NCI-H1105 treated with DMSO at 0.1 percent for 48 hours (cell line): ENCODE data around the gene ASB11.

Experiments
- DNase-seq: peaks from one replicate; lab custom pipeline; 2025; lab: John Stamatoyannopoulos, UW

ASB11 gene

GRCh38 chrX:15315509-15315908 lies at the start of gene ASB11:
ASB11 (minus strand) TSS chrX:15315640; CDS start chrX:15315605, 35 bp downstream.
- DNase-seq = no peak

DNA sequence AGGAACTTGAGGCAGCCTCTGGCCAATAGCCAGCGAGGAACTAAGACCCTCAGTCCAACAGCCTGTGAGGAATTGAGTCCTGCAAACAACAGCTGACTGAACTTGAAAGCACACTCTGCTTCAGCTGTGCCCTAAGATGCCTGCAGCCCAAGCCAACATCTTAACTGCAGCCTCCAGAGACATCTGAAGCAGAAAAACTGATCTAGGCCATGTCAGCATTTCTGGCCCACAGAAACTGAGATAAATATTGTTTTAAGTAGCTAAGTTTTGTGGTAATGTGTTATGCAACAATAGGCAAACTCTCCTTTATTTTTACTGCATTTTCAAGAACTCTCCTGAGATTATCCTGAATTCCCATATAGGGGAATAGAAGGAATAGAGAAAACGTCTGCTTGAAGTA lies 44.3 kb upstream of the ASB11 start:
- DNase-seq = no peak

DNA sequence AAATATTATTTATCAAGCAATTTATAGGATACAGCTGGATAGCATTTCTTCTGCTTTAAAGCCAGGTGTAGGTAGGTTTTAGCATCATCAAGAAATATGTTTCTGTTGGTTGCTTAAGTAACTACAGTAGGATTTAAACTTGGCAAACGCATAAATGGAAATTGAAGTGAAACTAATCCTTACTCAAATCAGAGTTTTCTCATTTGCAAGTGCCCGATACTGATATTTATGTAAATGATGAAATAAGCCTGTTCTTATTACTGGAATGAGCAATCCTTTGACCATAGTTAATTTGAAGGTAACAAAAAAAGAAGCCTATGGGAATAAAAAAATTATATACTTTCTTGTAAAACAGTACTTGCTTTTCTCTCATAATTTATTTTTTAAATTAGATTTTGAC lies 43.1 kb upstream of the ASB11 start:
- no peak for DNase-seq

GRCh38 chrX:15356444-15356843 lies 41.0 kb upstream of the ASB11 start:
- no peak for DNase-seq

DNA sequence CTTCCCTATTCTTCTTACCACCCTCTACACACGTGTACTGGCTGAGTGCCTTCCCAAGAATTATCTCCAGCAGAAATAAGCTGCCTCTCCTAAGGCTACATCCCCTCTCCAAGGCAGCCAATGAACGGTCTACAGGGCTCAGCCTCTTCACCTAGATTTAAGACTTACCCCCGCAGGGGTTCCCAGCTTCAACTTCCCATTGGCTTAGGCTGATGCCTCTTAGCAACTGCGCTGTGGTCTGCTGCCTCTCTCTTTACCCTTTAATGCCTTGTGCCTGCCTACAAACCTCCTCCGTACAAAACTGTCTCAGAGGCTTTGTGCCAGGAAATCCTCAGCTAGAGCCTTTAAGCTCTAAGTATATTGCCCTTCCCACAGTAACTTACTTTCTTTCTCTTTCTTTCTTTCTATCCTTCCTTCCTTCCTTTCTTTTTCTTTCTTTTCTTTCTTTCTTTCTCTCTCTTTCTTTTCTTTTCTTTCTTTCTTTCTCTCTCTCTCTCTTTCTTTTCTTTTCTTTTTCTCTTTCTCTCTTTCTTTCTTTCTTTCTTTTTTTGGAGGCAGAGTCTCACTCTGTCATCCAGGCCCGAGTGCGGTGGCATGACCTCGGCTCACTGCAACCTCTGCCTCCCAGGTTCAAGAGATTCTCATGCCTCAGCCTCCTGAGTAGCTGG lies 35.0 kb upstream of the ASB11 start:
- no peak for DNase-seq

DNA sequence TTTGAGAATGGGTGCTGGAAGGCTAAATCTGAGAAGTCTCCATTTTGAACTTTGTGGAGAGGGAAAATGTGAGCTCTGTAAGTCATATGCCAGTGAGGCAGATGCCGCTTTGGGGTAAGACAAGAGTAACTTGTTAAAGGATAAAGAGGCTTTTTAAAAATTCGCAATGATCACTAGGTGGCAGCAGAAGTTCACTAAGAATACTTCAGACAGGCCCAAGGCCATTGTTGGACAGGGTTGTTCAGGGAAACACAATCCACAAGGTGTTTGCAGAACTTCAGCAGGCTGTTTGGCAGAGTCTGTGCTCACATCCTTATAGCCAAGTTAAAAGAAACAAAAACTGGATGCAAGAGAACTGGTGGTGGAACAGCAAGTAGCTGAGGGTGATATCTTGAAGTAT lies 33.6 kb upstream of the ASB11 start:
- DNase-seq = peak; percentile 35

GRCh38 chrX:15345976-15346375 lies 30.5 kb upstream of the ASB11 start:
- no peak for DNase-seq

DNA sequence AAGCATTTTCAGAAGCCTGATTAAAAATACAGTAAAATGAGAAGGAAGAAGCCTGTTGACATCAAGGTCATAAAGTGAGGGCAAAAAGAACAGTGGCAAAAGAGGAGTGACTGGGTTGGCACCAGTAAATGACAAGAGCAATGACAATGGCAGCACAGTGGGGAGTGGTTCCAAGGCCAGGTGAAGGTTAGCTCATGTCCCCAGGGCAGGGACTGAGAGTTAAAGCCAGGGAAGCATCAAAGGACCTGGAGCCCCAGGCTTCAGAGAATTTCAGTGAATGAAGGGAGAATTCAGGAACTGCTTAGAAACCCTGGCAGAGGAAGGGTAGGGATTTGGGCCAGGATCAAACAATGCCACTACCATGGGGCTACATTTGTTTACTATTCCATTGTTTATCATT lies 28.7 kb upstream of the ASB11 start:
- DNase-seq = no peak

GRCh38 chrX:15343075-15343476 lies 27.6 kb upstream of the ASB11 start:
- DNase-seq = no peak

- no peak for DNase-seq
Measured at GRCh38 chrX:15340867-15341266, 25.4 kb upstream of the ASB11 start.

DNA sequence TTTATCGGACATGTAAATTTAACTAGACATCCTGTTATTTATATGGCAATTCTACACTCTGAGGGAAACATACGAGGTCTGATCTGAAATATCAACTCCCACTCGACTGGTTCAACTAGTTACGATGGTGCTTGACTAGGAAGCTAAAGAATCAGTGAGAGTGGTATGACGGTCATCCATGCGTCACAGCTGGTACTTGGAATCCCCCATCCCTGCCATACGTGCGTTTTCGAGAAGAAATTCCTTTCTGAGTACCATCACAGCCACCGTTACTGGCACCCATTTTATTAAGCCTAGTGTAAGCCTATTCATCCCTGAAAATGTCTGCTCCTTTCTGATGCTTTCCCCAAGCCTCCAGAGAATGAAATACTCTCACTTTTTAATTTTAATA lies 20.6 kb upstream of the ASB11 start:
- DNase-seq = peak; percentile 43

DNA sequence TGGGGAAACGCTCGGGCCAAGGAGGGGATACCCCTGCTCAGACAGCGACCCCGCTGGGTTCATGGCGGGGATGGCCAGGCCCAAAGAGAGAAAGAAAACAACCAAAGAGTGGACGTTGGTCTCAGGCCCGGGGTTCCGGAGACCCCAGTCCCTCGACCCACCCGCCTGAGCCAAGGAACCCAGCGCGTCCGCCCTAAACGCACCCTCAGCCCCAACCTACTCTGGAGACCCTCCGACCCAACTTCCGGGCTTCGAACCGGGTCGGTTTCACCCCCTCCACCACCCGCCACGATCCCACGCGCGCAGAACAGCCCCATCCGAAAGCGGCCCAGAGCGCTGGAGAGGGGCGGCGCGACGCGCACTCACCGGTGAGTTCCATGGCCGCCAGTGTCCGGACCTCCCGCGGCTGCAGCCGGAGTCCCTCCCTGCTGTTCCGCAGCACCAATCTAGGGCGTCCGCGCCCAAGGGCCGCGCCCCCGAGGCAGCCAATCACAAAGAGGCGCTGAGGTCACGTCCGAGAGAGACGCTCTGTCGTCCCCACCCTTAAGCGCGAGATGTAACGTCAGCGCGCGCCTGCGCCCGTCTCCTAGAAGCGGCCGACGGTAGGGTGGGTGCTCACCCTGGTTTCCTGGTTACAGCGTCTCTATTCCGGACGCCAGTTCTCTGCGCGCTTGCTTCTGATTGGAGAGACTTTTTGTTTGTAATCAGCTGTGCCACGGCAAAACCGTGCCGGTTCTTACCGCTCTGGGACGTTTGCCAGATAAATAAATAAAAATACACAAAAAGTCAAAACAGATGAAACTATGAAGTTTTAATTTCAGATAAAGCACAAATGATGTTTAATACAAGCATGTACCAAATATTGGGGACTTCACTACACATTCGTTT lies 19.9 kb upstream of the ASB11 start, which contains the start of gene PIGA:
PIGA (minus strand) TSS at position 389 of the 888 bp plus-strand sequence. CDS start 3,593 bp downstream, outside the sequence.
- peak; percentile 92 for DNase-seq

DNA sequence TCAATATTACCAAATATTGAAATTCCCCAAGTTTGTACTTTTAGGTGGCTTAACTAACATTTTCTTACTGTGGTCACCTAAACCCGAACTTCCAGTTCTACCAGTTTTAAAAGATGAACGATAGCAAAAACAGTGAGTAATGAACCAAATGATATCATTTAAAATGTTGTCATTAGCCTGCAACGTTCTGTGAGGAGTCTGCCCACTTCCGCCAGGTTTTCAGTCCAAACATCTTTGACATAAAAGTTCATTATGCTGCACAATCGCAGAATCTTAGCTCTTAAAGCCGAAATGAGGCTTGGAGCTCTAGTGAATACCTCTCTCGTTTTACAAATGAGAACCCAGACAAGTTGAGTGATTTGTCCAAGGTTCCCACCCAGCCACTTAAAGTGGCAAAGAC lies 19.1 kb upstream of the ASB11 start:
- DNase-seq = no peak

DNA sequence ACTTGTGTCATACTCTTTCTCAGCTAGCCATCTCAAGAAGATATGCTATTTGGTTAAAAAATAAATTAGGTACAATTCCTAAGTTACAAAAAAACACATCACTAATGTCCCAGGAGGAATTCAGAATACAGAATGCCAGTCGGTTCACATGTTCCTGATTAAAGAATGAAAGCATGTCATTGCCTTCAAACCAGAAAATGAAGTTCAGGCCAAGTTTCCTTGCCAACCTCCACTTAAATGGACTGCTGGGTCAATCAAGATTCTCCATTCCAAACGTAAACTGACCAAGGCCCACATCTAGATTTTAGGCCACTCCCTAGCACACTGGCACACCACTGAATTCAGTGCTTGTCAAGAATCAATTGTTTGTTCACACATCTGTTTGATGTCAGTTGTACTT lies 13.4 kb upstream of the ASB11 start:
- DNase-seq = no peak

- no peak for DNase-seq
Measured at GRCh38 chrX:15328131-15328530, 12.7 kb upstream of the ASB11 start.

DNA sequence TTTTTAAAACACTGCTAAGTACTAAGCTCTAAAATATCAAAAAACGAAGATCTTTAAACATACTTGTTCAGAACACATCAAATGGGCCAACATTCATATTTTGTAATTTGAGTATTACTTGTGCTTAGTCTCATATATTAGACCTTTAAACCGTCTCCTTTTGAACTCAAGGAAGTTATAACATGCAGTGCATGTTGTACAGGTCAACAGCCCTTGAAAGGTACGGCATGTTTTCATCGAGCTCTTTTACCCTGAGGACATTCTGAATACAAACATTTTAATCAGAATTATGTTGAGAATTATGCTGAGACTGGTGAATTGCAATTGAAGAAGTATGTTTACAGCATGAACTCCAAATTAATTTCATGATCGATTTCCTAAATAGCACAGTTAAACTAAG lies 7.0 kb upstream of the ASB11 start:
- no peak for DNase-seq

DNA sequence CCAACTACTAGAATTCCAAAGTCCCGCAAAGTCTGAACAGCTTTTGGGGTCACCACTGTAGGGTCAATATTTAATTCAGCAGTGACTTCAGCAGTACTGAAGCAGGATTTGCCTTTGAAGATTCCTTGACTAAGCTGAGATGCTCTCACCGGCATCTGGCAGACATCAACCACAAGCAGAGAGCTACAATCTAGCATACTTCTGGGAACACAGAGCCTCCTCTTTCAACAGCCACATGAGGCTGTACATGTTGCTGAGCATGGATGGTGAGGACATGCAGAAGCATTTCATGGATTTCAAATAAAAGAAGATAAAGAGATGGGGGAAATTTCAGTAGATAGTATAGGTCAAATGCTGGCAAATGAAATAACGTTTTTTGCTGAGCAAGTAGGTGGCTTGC lies 6.6 kb upstream of the ASB11 start:
- no peak for DNase-seq

DNA sequence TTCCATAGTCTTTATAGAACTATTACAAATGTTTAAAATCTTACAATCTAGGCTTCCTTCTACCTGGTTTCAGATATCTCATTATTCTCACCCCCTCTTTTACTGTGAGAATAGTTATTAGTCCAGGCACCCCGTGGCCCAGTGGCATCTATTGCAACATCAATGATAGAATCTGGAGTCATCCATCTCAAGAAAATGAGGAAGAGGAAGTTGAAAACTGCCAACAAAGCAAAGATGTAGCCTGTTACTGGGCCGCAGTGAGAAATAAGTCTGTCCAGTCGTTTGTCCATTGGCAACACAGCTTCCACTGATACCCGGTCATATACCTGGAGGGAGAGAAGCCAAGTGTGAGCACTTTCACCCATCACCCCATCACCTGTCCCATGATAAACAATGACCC lies 6.0 kb upstream of the ASB11 start:
- no peak for DNase-seq

- no peak for DNase-seq
Measured at GRCh38 chrX:15320297-15320696, 4.9 kb upstream of the ASB11 start.

- no peak for DNase-seq
Measured at GRCh38 chrX:15319075-15319474, 3.6 kb upstream of the ASB11 start.

DNA sequence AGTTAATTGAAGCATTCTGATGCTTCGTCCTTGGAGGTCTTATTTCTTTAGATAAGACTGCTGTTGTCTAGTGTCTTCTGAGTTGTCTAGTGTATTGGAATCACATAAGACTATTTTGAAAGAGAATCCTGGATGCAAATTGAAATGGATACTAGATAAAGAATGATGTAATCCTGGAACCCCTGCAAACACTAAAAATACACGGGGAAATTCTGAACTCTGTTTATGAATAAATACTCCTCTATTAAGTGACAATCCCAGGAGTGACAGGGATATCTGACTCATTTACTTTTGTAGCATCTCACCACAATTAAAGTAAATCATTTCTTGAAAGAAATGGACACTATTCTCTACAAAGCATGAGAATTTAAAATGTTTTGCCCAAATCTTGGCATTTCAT lies 968 bp downstream of the ASB11 start:
- DNase-seq = no peak

DNA sequence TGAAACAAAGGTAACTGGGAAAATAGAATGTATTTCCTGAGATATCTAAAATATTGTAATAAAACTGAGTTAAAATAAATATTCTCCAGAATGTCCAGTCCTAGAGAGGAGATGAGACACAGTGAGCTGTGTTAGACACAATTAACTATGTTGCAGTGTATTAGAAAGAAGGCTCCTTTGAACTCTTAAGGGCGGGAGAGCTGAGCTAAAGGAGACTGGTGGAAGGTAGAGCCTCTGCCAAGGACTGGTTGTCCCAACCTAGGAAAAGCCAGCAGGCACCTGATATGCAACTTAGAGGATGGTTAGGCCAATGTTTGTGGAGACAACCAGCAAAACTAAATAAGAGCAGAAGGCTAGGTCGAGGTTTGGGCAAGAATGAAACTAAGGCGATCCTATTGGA lies 4.3 kb downstream of the ASB11 start:
- no peak for DNase-seq

GRCh38 chrX:15310117-15310516 lies 5.3 kb downstream of the ASB11 start:
- peak; percentile 87 for DNase-seq
